HG03439 (cell line): Measurements from ENCODE around the gene CYRIA.
A peak's percentile ranks its signal among the peaks of the same experiment; 100 is the strongest.

Experiments used
- ATAC-seq: cut with Tn5 transposase; IDR thresholded peaks from one replicate; pipeline ENCODE4 v1.9.1; 2021; ENCODE audit warnings: mild to moderate bottlenecking, moderate library complexity; ENCODE audit not compliant: unreplicated experiment

The CYRIA gene

GRCh38 chr2:16671760-16672159 lies 6.1 kb upstream of the CYRIA start:
- ATAC-seq, result no peak

DNA sequence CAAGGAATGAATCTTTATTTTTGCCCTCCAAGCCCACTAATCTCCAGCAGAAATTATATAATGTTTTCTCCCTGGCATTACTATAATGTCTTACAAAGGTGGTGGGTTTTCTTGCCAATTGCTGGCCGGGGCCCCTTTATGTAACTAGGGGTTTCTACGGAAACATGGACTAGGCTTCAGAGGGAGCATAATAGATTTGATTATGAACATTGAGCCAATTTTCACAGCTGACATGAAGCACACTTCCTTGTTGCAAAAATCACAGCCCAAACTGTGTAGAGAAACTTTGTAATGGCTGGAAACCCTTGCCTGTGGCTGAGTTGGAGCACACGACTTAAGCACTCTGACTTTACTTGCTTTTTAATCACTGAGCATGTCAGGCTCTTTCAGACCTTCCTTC lies 3.8 kb upstream of the CYRIA start:
- no peak for ATAC-seq

- peak; percentile 24 for ATAC-seq
These were observed 791 bp upstream of the CYRIA start for GRCh38 chr2:16666449-16666801.

DNA sequence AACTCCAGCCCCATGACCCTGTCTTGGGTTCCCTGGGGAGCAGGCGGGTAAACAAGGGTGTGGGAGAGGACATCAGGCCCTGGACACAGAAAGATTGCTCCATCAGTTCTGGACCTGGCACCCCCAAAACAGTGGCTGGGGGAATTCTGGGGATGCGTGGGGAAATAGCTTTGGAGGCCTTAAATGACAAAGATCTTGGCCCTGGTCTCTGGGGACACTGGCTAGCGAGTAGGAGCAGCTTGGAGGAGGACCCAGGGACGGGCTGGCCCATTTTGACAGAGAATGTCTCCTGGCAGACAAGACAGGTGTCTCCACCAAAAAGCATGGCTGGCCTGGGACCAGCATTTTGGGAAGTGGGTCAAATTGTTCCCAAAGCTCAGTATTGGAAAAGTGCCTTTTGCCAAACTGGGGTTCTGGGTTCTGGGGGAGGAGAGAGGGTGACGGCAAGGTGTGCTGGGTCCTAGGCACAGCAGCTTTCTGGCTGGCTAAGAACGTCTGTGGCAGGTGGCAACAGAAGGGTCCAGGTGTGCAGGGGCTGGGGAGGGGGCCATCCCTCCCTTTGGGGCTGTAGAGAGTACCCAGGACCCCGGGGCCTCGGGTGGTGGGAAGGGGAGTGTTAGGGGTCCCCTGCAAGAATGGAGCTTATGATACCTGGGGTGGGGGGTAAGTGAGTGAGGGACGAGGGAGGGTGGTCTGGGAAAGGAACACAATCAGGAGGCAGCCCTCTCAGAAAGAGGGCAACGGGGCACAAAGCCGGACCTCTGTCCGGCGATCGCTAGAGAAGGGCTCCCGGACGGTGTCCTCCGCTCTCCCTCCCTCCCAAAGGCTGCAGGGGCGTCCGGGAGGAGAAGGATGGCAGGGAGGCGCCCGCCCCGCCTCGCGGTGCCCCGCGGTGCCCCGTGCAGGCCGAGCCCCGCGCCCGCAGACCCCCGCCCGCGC lies 556 bp downstream of the CYRIA start:
- ATAC-seq, result peak; percentile 18

GRCh38 chr2:16664052-16664731 lies 1.4 kb downstream of the CYRIA start:
- no peak for ATAC-seq

- no peak for ATAC-seq
These were observed 2.3 kb downstream of the CYRIA start for GRCh38 chr2:16663121-16663905.

DNA sequence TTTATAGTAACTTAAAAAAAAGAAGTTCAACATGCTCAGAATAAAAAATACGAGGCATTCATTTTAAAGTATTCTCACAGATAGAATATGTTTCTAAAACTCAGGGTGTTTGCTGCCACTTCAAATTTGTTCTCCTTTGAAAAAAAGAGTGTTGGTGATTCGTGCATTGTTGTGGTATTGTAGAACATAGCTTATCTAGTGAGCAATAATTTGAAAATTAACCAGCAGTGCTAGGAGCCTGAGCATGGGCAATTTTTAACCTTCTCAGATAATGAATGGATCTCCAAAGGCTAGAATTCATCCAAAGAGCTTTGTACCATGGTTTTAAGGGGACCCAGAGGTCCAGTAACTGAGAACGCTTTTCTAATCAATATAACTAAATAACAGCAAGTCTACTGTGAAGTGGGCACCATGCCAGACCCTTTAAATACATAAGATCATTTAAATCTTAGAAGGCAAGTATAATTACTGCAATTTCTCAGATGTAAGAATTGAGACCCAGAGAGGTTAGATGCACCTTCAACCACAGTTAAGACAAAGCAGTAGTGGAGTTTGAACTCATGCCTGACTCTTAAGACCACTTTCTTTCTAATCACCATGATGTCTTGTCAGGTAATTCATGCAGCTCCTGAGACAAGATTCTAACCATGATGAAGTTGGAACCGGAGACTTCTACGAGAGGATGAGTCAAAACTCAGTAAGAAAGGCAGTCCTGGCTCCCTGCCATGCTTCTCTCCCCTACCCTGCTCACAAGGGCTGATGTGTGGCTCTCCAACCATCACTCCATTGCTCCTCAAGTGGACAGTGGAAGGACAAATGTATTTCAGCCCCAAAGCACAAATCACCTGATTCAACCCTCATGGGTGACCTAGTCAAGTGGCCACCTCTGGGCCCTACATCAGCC lies 3.4 kb downstream of the CYRIA start:
- no peak for ATAC-seq

DNA sequence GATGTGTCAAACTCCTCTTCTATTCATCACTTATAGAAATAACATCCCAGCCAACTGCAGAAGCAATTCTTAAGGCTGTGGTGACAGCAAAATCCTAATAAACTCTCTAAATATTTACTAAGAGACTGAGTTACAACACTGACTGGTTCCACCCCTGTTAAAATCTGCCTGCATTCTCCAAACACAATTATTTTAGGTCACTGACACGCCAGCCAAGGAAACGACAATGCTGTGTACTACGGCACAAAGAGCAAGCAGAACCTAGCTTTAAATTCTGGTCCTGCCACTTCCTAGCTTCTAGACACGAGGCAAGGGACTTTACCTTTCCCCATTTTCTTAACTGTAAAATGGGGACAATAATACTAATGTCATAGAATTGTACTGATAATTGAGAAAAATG lies 4.1 kb downstream of the CYRIA start:
- ATAC-seq, result no peak

DNA sequence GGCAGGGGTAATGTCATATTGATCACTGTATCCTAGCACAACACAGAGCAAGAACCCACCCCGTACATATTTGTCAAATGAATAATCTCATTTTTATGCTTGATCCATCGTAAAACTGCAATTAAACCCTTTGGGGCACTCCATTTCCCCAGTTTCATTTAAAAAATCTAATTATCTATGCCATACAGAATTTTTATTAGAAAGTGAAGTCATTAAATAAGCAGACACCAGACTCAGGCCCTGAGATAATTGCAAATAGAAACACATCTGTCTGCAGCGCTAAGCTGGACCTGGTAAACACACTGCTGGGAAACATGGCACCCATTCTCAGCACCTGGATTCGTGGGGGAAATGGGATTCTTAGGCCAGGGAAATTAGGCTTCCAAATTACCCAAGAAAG lies 5.1 kb downstream of the CYRIA start:
- no peak for ATAC-seq

DNA sequence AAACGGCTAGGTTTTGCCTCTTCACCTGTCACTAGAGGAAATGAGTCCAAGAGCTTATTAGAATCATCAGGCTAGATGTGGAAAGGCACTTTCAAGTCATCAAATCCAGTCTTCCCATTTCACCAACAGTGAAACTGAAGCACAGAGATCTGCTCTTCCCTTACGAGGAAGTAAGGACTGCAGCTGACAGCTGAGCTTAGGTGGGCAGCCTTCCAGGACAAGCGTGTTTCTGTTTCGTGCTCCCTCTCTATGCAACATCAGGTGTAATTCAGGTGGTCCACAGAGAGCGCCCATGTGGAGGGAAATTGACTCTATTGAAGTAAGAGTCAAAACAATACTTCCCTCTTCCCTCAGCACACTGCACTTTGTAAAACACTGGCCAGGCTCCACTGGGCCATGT lies 5.5 kb downstream of the CYRIA start:
- ATAC-seq, result no peak

- no peak for ATAC-seq
These were observed 7.4 kb downstream of the CYRIA start for GRCh38 chr2:16658076-16658739.

DNA sequence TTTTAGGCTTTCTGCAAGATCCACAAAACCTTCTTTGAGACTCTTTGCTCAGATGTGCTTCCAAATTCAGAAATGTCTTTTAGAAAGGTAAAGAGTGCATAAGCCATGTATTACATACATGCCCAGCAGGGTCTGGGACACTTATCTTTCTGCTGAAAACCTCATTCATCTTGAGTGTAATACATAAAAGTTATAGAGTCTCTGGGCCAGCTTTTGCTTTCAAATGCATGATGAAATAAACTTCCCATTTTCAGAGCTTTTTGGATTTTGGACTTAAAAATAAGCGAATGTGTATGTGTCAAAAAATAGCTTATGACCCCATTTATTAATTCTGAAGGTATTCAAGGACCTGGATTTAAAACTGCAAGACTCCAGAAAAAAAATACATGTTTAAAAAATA lies 8.0 kb downstream of the CYRIA start:
- ATAC-seq, result no peak

DNA sequence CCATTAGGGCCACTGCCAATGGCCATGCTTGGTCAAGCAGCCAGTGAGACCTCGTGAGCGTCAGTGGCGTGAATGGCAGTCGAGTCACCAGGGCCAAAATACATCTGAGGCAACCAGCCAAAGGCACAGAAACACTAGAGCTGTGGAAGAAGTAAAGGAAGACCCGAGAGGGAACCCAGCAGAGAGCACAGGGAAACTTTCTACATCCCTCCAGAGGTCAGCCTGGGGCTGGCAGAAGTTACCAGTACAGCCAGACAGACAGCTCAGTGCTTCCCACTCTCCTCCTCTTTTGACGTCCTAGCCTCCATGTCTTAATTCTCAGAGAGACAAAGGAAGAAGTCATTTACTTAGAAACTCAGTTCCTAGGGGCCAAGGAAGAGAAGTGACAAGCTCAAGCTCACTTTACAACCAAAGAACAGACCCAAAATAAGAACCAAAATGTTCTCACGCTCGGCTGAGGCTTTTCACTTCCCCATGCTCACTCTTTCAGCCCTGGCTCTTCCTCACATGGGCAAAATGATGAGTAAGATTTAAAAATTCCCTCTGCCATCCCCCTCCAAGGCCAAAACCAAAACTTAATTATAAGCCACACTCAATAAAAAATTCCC lies 8.7 kb downstream of the CYRIA start:
- ATAC-seq, result peak; percentile 75

DNA sequence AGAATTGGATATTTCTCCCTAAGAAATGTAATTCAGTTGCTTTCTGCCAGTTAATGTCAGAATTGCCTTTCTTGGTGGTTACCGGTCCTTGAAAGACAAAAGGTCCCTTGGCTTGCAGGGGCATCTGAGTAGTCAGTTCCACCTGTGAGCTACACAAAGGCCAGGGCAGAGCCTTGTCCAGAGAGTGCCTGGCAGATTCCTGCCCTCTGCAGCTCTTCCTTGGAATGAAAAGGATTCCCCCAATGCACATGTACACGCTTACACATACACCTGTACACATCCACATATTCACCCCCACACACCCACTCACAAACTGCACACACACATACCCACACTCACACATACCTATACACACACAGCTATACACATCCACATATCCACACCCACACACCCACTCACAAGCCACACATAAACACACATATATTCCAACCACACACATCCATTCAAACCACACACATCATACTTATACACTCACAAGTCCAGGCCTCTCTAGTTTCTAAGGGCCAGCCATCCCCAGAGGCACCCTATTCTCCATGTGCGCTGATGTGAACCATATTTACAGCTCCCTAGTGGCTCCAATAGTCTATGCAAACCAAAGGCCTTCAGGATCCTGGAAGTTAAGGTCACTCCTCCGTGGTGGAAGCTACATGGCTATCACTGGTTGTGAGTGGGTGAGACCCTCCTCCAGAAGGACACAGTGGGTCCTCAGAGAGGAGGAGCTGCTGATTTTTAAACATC lies 9.6 kb downstream of the CYRIA start:
- ATAC-seq, result no peak

- ATAC-seq, result no peak
These were observed 10.2 kb downstream of the CYRIA start for GRCh38 chr2:16655445-16655837.

DNA sequence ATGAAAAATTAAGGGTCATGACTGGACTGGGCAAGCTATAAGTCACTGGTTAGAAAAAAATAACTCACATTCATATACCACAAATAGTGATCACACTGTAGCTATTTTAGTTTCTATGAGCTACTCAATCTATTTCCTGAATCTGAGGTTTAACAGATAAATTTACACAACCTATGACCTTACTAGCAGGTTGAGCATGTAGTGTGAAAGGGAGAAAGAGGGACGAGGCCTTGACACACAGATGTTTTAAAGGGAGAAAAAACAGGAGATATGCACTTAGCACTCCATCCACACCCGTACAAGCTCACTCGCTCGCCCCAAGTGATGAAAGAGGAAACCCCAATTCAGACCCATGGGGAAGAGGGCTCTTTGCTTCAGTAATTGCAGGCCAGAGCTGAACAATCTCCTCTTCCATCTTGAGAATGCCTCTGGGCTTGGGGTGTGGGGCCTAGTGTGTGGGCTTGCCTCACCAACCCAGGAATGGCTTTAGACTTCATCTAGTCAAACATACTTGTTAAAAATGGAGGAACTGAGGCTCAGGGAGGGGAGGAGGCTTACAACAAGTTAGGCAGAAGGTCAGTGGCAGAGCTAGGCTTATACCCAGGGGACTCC lies 10.7 kb downstream of the CYRIA start:
- ATAC-seq, result no peak

DNA sequence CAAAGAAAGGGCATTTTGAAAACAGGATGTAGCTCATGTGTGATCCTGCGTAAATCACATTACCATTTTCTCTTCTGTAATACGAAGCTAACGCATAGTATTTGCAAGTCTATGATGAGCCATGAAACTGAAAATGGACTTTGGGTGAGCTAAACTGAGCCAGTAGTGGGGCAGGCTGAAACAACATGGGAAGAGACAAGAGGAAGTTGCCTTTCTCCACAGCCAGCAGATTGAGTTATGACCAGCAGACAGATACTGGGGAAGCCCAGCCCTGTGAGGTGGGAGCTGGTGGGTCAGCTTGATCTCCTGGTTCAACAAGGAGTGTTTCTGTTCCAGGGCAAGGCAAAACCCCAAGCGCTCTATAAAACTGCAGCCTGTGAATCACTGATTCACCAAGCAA lies 11.8 kb downstream of the CYRIA start:
- ATAC-seq, result peak; percentile 49

GRCh38 chr2:16653083-16653375 lies 12.6 kb downstream of the CYRIA start:
- ATAC-seq, result no peak
